GM13976 (cell line): ENCODE data around the gene TINAGL1.

Source experiments
- DNase-seq: peaks from one replicate; pipeline ENCODE4 v3.0.0; 2012; ENCODE audit warnings: low spot score
- in situ Hi-C: fragments of 300-500 bp; cut with MboI; formaldehyde crosslinking; loops from one replicate; pipeline ENCODE4 v1.12.0; 2022; ENCODE audit warnings: low sequenced_read_pairs, mixed read lengths, inconsistent platforms; ENCODE audit not compliant: unreplicated experiment
- TF ChIP-seq, protein P1 (sequence below): IDR thresholded peaks from 2 replicates; pipeline ENCODE4 v1.5.1; 2012; ENCODE audit warnings: borderline replicate concordance, mild to moderate bottlenecking; ENCODE audit not compliant: insufficient read depth; ENCODE audit errors: extremely low read depth, missing control alignments, control extremely low read depth

The TINAGL1 gene

GRCh38 chr1:31572323-31573104, 3.8 kb upstream of the TINAGL1 start:
- no peak for DNase-seq
- TF ChIP-seq, protein P1, sequence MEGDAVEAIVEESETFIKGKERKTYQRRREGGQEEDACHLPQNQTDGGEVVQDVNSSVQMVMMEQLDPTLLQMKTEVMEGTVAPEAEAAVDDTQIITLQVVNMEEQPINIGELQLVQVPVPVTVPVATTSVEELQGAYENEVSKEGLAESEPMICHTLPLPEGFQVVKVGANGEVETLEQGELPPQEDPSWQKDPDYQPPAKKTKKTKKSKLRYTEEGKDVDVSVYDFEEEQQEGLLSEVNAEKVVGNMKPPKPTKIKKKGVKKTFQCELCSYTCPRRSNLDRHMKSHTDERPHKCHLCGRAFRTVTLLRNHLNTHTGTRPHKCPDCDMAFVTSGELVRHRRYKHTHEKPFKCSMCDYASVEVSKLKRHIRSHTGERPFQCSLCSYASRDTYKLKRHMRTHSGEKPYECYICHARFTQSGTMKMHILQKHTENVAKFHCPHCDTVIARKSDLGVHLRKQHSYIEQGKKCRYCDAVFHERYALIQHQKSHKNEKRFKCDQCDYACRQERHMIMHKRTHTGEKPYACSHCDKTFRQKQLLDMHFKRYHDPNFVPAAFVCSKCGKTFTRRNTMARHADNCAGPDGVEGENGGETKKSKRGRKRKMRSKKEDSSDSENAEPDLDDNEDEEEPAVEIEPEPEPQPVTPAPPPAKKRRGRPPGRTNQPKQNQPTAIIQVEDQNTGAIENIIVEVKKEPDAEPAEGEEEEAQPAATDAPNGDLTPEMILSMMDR, result no peak
- in situ Hi-C loops, result no loop called here

DNA sequence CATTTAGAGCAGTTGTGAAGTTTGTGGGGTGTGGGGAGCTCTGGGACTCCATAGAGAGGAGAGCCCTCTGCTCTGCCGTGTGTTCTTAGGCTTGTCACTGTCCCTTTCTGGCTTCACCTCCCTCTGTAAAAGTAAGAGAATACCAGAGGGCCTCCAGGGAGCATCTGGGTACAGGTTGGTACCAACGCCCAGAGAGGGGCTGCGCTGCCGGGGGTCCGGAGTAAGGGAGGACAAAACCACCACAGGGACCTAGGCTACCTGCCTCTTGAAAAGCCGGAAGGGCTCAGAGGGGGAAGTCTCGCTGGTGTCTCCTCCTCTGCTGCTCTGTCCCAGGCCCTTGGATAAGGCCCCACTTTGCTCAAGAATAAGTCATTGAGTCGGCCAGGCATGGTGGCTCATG, 3.1 kb upstream of the TINAGL1 start:
- in situ Hi-C loops, result no loop called here
- TF ChIP-seq, protein P1, result no peak
- DNase-seq, result no peak

GRCh38 chr1:31574749-31575368, 1.5 kb upstream of the TINAGL1 start:
- in situ Hi-C loops, result no loop called here
- DNase-seq, result no peak
- TF ChIP-seq, protein P1, result no peak

- TF ChIP-seq, protein P1, result no peak
- in situ Hi-C loops, result no loop called here
- DNase-seq, result no peak
These were observed 760 bp upstream of the TINAGL1 start for GRCh38 chr1:31575369-31576140.

DNA sequence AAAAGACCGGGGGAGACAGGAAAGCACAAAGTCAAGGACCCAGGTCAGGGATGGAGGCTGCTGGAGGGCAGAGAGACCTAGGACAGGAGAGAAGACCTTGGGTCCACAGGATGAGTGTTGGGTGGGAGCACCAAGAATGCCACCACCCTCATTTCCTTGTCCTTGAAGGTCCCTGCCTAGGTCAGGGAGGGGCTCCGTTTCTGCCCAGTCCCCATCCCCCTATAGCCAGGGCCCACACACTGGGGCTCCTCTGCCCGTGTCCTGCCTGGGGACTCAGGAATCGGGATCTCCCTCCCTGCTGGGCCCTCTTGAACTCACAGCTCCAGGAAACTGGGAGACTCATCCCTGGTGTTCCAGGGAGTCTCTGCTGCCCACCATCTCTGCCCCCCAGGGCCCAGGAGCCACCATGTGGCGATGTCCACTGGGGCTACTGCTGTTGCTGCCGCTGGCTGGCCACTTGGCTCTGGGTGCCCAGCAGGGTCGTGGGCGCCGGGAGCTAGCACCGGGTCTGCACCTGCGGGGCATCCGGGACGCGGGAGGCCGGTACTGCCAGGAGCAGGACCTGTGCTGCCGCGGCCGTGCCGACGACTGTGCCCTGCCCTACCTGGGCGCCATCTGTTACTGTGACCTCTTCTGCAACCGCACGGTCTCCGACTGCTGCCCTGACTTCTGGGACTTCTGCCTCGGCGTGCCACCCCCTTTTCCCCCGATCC, 584 bp downstream of the TINAGL1 start:
- no peak for DNase-seq
- TF ChIP-seq, protein P1, result no peak
- in situ Hi-C loops, result no loop called here
